Esophagus squamous epithelium (tissue), 5 donors: ENCODE measurements around the gene SLC17A7. TPM values are rescaled to one million over a fixed set of nuclear protein-coding genes. Genes with fewer than 3 reads are reported as not detected.

Source experiments
- DNase-seq: peaks from one replicate; lab custom pipeline; 2025; lab: John Stamatoyannopoulos, UW
- H3K27ac ChIP-seq, 4 donors: fragments of 200-600 bp; sonication (generic); one replicate each; pipeline ENCODE4 v1.5.1; 2016 to 2019; ENCODE audit warnings: mild to moderate bottlenecking in 1 of 4
- H3K27me3 ChIP-seq, 4 donors: fragments of 200-600 bp; sonication (generic); 1 replicate in 3 of 4; 2 replicates in 1 of 4; pipeline versions ENCODE4 v1.5.1 to v1.6.0; 2017 to 2021; ENCODE audit warnings: antibody characterized with exemption in 1 of 4
- H3K36me3 ChIP-seq, 3 donors: fragments of 200-600 bp; sonication (generic); one replicate each; pipeline ENCODE4 v1.5.1; 2016 to 2019
- H3K4me1 ChIP-seq, 3 donors: fragments of 200-600 bp; sonication (generic); one replicate each; pipeline ENCODE4 v1.5.1; 2017 to 2019
- H3K4me3 ChIP-seq, 4 donors: fragments of 200-600 bp; sonication (generic); 1 replicate in 3 of 4; 2 replicates in 1 of 4; pipeline ENCODE4 v1.5.1; 2016 to 2019; ENCODE audit warnings: mild to moderate bottlenecking in 2 of 4, moderate library complexity in 1 of 4
- H3K9me3 ChIP-seq, 3 donors: fragments of 200-600 bp; sonication (generic); one replicate each; pipeline ENCODE4 v1.5.1; 2016 to 2019
- CTCF ChIP-seq, 6 experiments: fragments of 450-650 bp in 4 of 6; fragments of 200-600 bp in 2 of 6; sonication (generic) in 2 of 6; IDR thresholded peaks; one replicate each; pipeline ENCODE4 v1.5.1; 2016 to 2019; ENCODE audit warnings: antibody characterized with exemption in 6 of 6, mild to moderate bottlenecking in 4 of 6, moderate library complexity in 4 of 6
- POLR2A ChIP-seq, 4 donors: fragments of 450-650 bp; IDR thresholded peaks; one replicate each; pipeline ENCODE4 v1.6.1; 2017; ENCODE audit warnings: antibody characterized with exemption in 4 of 4, mild to moderate bottlenecking in 4 of 4, moderate library complexity in 3 of 4
- WGBS, 2 donors: methylation state at CpG; one replicate each; pipeline ENCODE4 v1.1.5; 2018; 5-methylcytosine and 5-hydroxymethylcytosine counted together
- intact Hi-C: fragments of 100-400 bp; cut with DNase I; formaldehyde crosslinking; loops from one replicate; pipeline ENCODE4 v1.15.0; 2022
- total RNA-seq, 4 donors: library from RNA; depleted of rRNA; stranded (reverse); fragments of >200 nt; gene quantifications; one replicate each; pipeline ENCODE4 v1.1.0, GENCODE V29; 2016
- donor health status: DM: yes; HTN: yes; CAD: no.

The SLC17A7 gene
- 1 to 10 TPM in 1 of 4 donors, under 1 TPM in 3; 0.13 to 1.5 (median 0.40) TPM for total RNA-seq

- H3K36me3 ChIP-seq, result peaks cover 0 to 6% (median 0%) of the 10 kb centered on the region in 3 donors
- intact Hi-C loops, result no loop called here
- TF ChIP-seq CTCF (IDR thresholded peaks at IDR 0.05) (no peak), POLR2A (IDR thresholded peaks at IDR 0.05) (no peak)
- 8 to 11% methylated on average over 15 to 17 of the region's 56 CpGs for WGBS, 2 donors
- H3K4me3 ChIP-seq, result peak within 1 kb of the TSS in 3 of 4 donors; percentile 70 to 88 (median 85)
- H3K4me1 ChIP-seq, result peaks cover 7 to 39% (median 18%) of the 10 kb centered on the region in 3 donors
- peak within 1 kb of the TSS; percentile 85 to 93 (median 91) for H3K27ac ChIP-seq
- DNase-seq, result no peak
- no peaks in the 10 kb centered on the region for H3K9me3 ChIP-seq
- peaks cover 10 to 67% (median 21%) of the 10 kb centered on the region in 4 donors for H3K27me3 ChIP-seq
These were observed at the start of gene SLC17A7 for GRCh38 chr19:49441210-49441959. Gene SLC17A7, minus strand, starts transcription at chr19:49441527. Its CDS starts 148 bp downstream, at chr19:49441379.

- H3K27me3 ChIP-seq, result no peaks in the 10 kb centered on the region
- H3K4me1 ChIP-seq, result peaks cover 9 to 47% (median 29%) of the 10 kb centered on the region in 3 donors
- H3K36me3 ChIP-seq, result peaks cover 16 to 50% (median 31%) of the 10 kb centered on the region in 3 donors
- 50 to 82% methylated on average over 1 to 19 of the region's 27 CpGs for WGBS, 2 donors
- peak overlapping the region in 3 of 4 donors; percentile 93 to 98 (median 96) for H3K27ac ChIP-seq
- no peak for DNase-seq
- H3K9me3 ChIP-seq, result no peaks in the 10 kb centered on the region
- intact Hi-C loops, result no loop called here
- TF ChIP-seq POLR2A (IDR thresholded peaks at IDR 0.05), result no peak
- TF ChIP-seq CTCF (IDR thresholded peaks at IDR 0.05), result no peak
- peak overlapping the region in 2 of 4 donors; percentile 83 to 90 for H3K4me3 ChIP-seq
These were observed 49.1 kb upstream of the SLC17A7 start for GRCh38 chr19:49490287-49491029.

- intact Hi-C loops, result no loop called here
- peaks cover 8 to 41% (median 27%) of the 10 kb centered on the region in 3 donors for H3K4me1 ChIP-seq
- peak overlapping the region; percentile 51 to 99 (median 86) for H3K4me3 ChIP-seq
- 47 to 53% methylated on average over 8 to 13 of the region's 15 CpGs for WGBS, 2 donors
- TF ChIP-seq CTCF (IDR thresholded peaks at IDR 0.05) (peak in 1 of 6 experiments; percentile 26), POLR2A (IDR thresholded peaks at IDR 0.05) (no peak)
- no peaks in the 10 kb centered on the region for H3K9me3 ChIP-seq
- DNase-seq, result no peak
- peaks cover 16 to 50% (median 31%) of the 10 kb centered on the region in 3 donors for H3K36me3 ChIP-seq
- H3K27ac ChIP-seq, result peak overlapping the region; percentile 80 to 98 (median 94)
- H3K27me3 ChIP-seq, result no peaks in the 10 kb centered on the region
These were observed 48.4 kb upstream of the SLC17A7 start for GRCh38 chr19:49489601-49490167.

GRCh38 chr19:49488863-49489537 lies 47.7 kb upstream of the SLC17A7 start:
- H3K4me3 ChIP-seq, result peak overlapping the region; percentile 51 to 99 (median 86)
- no peak for DNase-seq
- no peaks in the 10 kb centered on the region for H3K27me3 ChIP-seq
- 9 to 15% methylated on average over 14 to 15 of the region's 15 CpGs for WGBS, 2 donors
- H3K4me1 ChIP-seq, result peaks cover 8 to 41% (median 27%) of the 10 kb centered on the region in 3 donors
- intact Hi-C loops, result no loop called here
- H3K27ac ChIP-seq, result peak overlapping the region; percentile 80 to 98 (median 94)
- peaks cover 16 to 50% (median 31%) of the 10 kb centered on the region in 3 donors for H3K36me3 ChIP-seq
- TF ChIP-seq CTCF (IDR thresholded peaks at IDR 0.05), result no peak
- TF ChIP-seq POLR2A (IDR thresholded peaks at IDR 0.05), result no peak
- no peaks in the 10 kb centered on the region for H3K9me3 ChIP-seq
